HG03442 (cell line): ENCODE results near the gene GSTA2.
"Not testable (repeated sequence)": the region's sequence is repeated elsewhere in the genome, so short reads cannot be mapped to it uniquely, and the experiment has no call there.

Experiments used
- ATAC-seq: cut with Tn5 transposase; IDR thresholded peaks from one replicate; pipeline ENCODE4 v1.9.1; 2021; ENCODE audit warnings: mild to moderate bottlenecking, moderate library complexity; ENCODE audit not compliant: unreplicated experiment

Gene GSTA2

GRCh38 chr6:52760105-52760765 is 3.0 kb downstream of the GSTA2 start:
- ATAC-seq, result no peak

GRCh38 chr6:52759085-52759484 is 4.2 kb downstream of the GSTA2 start:
- ATAC-seq, result no peak

DNA sequence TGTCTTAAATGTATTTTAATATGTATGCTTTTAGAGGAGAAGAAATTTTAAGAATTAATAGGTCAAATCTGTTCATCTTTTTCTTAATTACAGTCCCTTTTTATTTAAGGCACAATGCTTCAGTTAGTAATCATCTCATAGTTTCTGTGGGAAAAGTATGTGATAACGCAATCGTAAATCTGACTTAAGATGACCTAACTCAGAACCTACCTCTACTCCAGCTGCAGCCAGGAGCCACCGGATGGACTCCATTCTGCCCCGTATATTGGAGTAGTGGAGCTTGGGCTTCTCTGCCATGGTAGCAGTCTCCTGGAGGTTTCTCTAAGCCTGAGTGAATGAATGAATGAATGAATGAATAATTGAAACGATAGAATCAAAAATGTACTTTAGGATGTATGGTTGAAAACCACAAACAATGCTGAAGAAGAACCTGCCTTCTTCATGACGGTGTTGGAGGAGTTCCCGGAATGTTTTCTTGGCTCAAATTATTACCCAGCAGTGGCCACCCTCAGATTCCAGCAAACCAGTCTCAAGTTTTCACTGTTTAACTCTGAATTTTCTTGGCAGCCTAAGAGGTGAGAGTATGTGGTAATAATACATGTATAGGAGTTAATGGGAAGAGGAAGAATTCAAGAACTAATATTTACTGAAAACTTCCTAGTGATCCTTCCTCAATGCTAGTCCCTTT is 5.5 kb downstream of the GSTA2 start:
- ATAC-seq, result not testable (repeated sequence)

GRCh38 chr6:52754443-52754842 is 8.8 kb downstream of the GSTA2 start:
- ATAC-seq, result no peak

GRCh38 chr6:52753137-52753536 is 10.1 kb downstream of the GSTA2 start:
- not testable (repeated sequence) for ATAC-seq

- no peak for ATAC-seq
Observed at GRCh38 chr6:52752310-52752709, 11.0 kb downstream of the GSTA2 start.

GRCh38 chr6:52749556-52750152 is 13.6 kb downstream of the GSTA2 start:
- no peak for ATAC-seq

DNA sequence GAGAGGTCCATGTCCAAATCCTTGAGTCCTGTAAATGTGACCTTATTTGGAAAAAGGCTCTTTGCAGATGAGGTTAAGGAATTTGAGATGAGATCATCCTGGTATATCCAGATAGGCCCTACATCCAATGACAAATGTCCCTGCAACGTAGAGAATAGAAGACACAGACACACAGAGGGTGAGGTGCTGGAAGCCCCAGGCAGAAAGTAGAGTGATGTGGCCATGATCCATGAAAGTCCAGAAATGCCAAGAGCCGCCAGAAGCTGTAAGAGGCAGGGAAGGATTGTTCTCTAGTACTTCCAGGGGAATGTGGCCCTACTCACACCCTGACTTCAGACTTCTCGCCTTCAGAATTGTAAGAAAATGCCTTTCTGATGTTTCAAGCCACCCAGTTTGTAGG is 16.0 kb downstream of the GSTA2 start:
- not testable (repeated sequence) for ATAC-seq

- ATAC-seq, result no peak
Observed at GRCh38 chr6:52746213-52746612, 17.1 kb downstream of the GSTA2 start.

- ATAC-seq, result no peak
Observed at GRCh38 chr6:52745764-52746201, 17.5 kb downstream of the GSTA2 start.

GRCh38 chr6:52741872-52742271 is 21.4 kb downstream of the GSTA2 start:
- no peak for ATAC-seq

- ATAC-seq, result no peak
Observed at GRCh38 chr6:52739627-52740026, 23.6 kb downstream of the GSTA2 start.

- no peak for ATAC-seq
Observed at GRCh38 chr6:52739134-52739533, 24.1 kb downstream of the GSTA2 start.

- no peak for ATAC-seq
Observed at GRCh38 chr6:52736145-52736544, 27.1 kb downstream of the GSTA2 start.

DNA sequence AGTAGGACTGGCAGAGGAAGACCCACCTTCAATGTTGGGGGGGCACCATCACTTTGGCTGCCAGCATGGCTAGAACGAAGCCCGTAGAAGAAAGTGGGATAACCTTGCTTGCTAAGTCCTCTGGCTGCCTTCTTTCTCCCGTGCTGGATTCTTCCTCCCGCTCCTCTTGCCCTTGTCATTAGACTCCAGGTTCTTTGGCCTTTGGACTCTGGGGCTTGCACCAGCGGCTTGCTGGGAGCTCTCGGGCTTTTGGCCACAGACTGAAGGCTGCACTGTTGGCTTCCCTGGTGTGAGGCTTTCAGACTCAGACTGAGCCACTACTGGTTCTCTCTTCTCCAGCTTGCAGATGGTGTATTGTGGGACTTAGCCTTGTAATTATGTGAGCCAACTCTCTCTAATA is 28.2 kb downstream of the GSTA2 start:
- no peak for ATAC-seq

GRCh38 chr6:52734072-52734471 is 29.2 kb downstream of the GSTA2 start:
- ATAC-seq, result no peak

DNA sequence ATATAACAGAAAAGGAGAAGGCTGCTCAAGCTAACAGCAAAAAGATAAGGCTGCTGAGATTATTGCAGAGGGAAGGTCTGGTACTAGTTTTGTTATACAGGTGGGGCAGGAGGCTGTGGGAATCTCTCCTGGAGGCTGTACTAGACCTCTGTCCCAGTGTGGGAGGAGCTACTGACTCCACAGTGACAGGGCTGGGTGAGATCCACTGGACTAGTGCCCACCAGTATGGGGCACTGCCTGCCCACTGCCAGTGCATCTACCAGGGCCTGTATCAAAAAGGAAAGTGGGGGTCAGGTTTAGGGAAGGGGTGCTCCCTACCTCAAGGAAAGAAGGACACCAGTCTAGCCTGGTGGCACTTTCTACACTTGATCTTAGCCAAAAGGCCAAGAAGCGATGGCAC is 30.1 kb downstream of the GSTA2 start:
- no peak for ATAC-seq

DNA sequence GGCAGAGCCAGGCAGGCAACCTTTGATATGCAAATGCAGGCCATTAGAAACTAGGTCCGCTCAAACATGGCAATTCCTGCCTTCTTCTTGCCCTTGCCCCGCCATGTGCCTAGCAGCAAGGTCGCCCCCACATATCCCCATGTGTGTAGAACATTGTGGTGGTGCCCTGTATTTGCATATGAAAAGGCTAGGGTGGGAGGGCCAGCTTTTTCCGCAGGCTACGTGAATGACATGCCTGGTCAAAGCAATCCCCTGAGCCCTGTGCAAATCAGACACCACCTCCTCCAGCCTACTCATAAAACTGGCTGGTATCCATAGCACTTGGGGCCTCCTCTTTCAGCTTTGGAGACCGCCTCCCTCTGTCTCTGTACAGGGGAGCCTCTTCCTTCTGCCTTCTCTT is 31.6 kb downstream of the GSTA2 start:
- ATAC-seq, result no peak

GRCh38 chr6:52729576-52729975 is 33.7 kb downstream of the GSTA2 start:
- no peak for ATAC-seq

- no peak for ATAC-seq
Observed at GRCh38 chr6:52728394-52728793, 34.9 kb downstream of the GSTA2 start.

- no peak for ATAC-seq
Observed at GRCh38 chr6:52727908-52728307, 35.4 kb downstream of the GSTA2 start.
